ENCODE data around the gene SPTSSA.

- TF ChIP-seq POLR2A (IDR thresholded peaks at IDR 0.05) (no peak), CTCF (IDR thresholded peaks at IDR 0.05) (no peak)
Observed at GRCh38 chr14:34403646-34404045, 58.4 kb downstream of the SPTSSA start.
